MCF 10A (cell line): ENCODE measurements around the gene HMGCS1. TPM values are rescaled to one million over a fixed set of nuclear protein-coding genes. Genes with fewer than 3 reads are reported as not detected.

Experiments used
- BruUV-seq: library from RNA; stranded (reverse); fragments of 400-500 nt; replicated peaks from 2 replicates; lab custom pipeline; 2021; lab: Mats Ljungman, UMichigan
- CTCF ChIA-PET: fragments of 300-600 bp; sonication (Branson Sonifier 250); formaldehyde crosslinking; extraction: SDS; loops from one replicate; lab custom pipeline; 2021; ENCODE audit warnings: antibody characterized with exemption, inconsistent platforms; lab: Yijun Ruan, JAX
- POLR2A ChIA-PET: fragments of 300-600, 350-650 bp; sonication (Branson Sonifier 250); formaldehyde crosslinking; extraction: SDS; loops from one replicate; lab custom pipeline; 2020; ENCODE audit warnings: antibody characterized with exemption, inconsistent platforms; lab: Yijun Ruan, JAX
- DNase-seq: peaks from one replicate; pipeline ENCODE4 v3.0.0-alpha.2; 2018; ENCODE audit not compliant: unreplicated experiment
- H3K27ac Mint-ChIP-seq: one replicate; pipeline ENCODE4 v1.8.0; 2022; ENCODE audit warnings: mild to moderate bottlenecking, low read depth, mixed read lengths; ENCODE audit not compliant: unreplicated experiment
- H3K27me3 Mint-ChIP-seq: one replicate; pipeline ENCODE4 v1.8.0; 2022; ENCODE audit warnings: mixed read lengths; ENCODE audit not compliant: insufficient read depth, unreplicated experiment
- H3K36me3 Mint-ChIP-seq: one replicate; pipeline ENCODE4 v1.8.0; 2022; ENCODE audit warnings: mild to moderate bottlenecking, moderate library complexity, mixed read lengths; ENCODE audit not compliant: insufficient read depth, unreplicated experiment
- H3K4me1 Mint-ChIP-seq: one replicate; pipeline ENCODE4 v1.8.0; 2022; ENCODE audit warnings: mixed read lengths; ENCODE audit not compliant: insufficient read depth, unreplicated experiment
- H3K4me3 Mint-ChIP-seq: one replicate; pipeline ENCODE4 v1.8.0; 2022; ENCODE audit warnings: mild to moderate bottlenecking, moderate library complexity, mixed read lengths; ENCODE audit not compliant: unreplicated experiment
- H3K9me3 Mint-ChIP-seq: one replicate; pipeline ENCODE4 v1.8.0; 2022; ENCODE audit warnings: mixed read lengths; ENCODE audit not compliant: unreplicated experiment
- CTCF ChIP-seq: fragments of 200-600 bp; IDR thresholded peaks from one replicate; pipeline ENCODE4 v1.8.0; 2022; ENCODE audit warnings: antibody characterized with exemption, mild to moderate bottlenecking; ENCODE audit not compliant: unreplicated experiment
- intact Hi-C: fragments of 100-400 bp; cut with micrococcal nuclease; formaldehyde crosslinking; loops from 2 replicates; pipeline ENCODE4 v1.14.1; 2022
- total RNA-seq: library from RNA; stranded (reverse); gene quantifications from 2 replicates; pipeline ENCODE4 v1.2.3, GENCODE V29; 2022

HMGCS1 gene
- total RNA-seq, 1 experiment from 2014 or later = 36.2 TPM

- H3K4me1 Mint-ChIP-seq = no peaks in the 10 kb centered on the region
- intact Hi-C loops = no loop called here
- ChIA-PET POLR2A (no interaction called here), CTCF (no interaction called here)
- no peak overlapping the region for H3K27ac Mint-ChIP-seq
- DNase-seq = no peak
- H3K4me3 Mint-ChIP-seq = no peak overlapping the region
- H3K9me3 Mint-ChIP-seq = no peaks in the 10 kb centered on the region
- peaks cover 6% of the 10 kb centered on the region for H3K27me3 Mint-ChIP-seq
- no peak for TF ChIP-seq CTCF
- H3K36me3 Mint-ChIP-seq = no peaks in the 10 kb centered on the region
- no TSS peak for BruUV-seq
Observed at GRCh38 chr5:43245724-43246385, 67.4 kb downstream of the HMGCS1 start.

GRCh38 chr5:43244823-43245565 is 68.2 kb downstream of the HMGCS1 start:
- POLR2A ChIA-PET = no interaction called here
- H3K4me3 Mint-ChIP-seq = no peak overlapping the region
- no TSS peak for BruUV-seq
- intact Hi-C loops = no loop called here
- no peaks in the 10 kb centered on the region for H3K9me3 Mint-ChIP-seq
- TF ChIP-seq CTCF = no peak
- no peaks in the 10 kb centered on the region for H3K36me3 Mint-ChIP-seq
- no peak overlapping the region for H3K27ac Mint-ChIP-seq
- no peaks in the 10 kb centered on the region for H3K4me1 Mint-ChIP-seq
- CTCF ChIA-PET = no interaction called here
- H3K27me3 Mint-ChIP-seq = peaks cover 15% of the 10 kb centered on the region
- DNase-seq = no peak

GRCh38 chr5:43243270-43243669 is 69.9 kb downstream of the HMGCS1 start:
- Mint-ChIP-seq H3K4me1 (no peaks in the 10 kb centered on the region), H3K4me3 (no peak overlapping the region), H3K36me3 (no peaks in the 10 kb centered on the region), H3K9me3 (no peaks in the 10 kb centered on the region), H3K27me3 (peaks cover 16% of the 10 kb centered on the region), H3K27ac (no peak overlapping the region)
- intact Hi-C loops = no loop called here
- POLR2A ChIA-PET = no interaction called here
- no peak for DNase-seq
- no peak for TF ChIP-seq CTCF
- CTCF ChIA-PET = no interaction called here
- no TSS peak for BruUV-seq

GRCh38 chr5:43242196-43242595 is 71.0 kb downstream of the HMGCS1 start:
- BruUV-seq = no TSS peak
- ChIA-PET POLR2A (no interaction called here), CTCF (interaction anchor here (0.6 kb wide), 2 partner anchors 19 to 124 kb away, joined by 3 to 4 read pairs; no protein-coding TSS in a partner anchor)
- Mint-ChIP-seq H3K9me3 (no peaks in the 10 kb centered on the region), H3K4me1 (no peaks in the 10 kb centered on the region), H3K36me3 (no peaks in the 10 kb centered on the region), H3K27ac (no peak overlapping the region), H3K4me3 (no peak overlapping the region), H3K27me3 (peaks cover 16% of the 10 kb centered on the region)
- intact Hi-C loops = no loop called here
- no peak for DNase-seq
- no peak for TF ChIP-seq CTCF

Other genes with a start within 250 kb of the HMGCS1 start
- 41.3 and 42.4 TPM in 2 replicates for gene ZNF131, start 192.5 kb downstream of the HMGCS1 start, total RNA-seq
- gene NIM1K, start 121.2 kb downstream of the HMGCS1 start, total RNA-seq = not detected in 2 replicates
- gene CCL28, start 99.0 kb upstream of the HMGCS1 start, total RNA-seq = 1.6 and 2.2 TPM in 2 replicates
- gene TMEM267, start 170.5 kb upstream of the HMGCS1 start, total RNA-seq = 18.4 and 19.5 TPM in 2 replicates
- gene C5orf34, start 201.7 kb upstream of the HMGCS1 start, total RNA-seq = 3.9 and 5.9 TPM in 2 replicates
- gene PAIP1, start 243.7 kb upstream of the HMGCS1 start, total RNA-seq = 105 and 116 TPM in 2 replicates